HepG2 (cell line): ENCODE data around the gene PODN. TPM values are rescaled to one million over a fixed set of nuclear protein-coding genes. Genes with fewer than 3 reads are reported as not detected.

ENCODE experiments used
- ATAC-seq: fragments of 200-7000 bp; cut with Tn5 transposase; 3 replicates; pipeline ENCODE4 v1.9.1; 2020; ENCODE audit warnings: mild to moderate bottlenecking, moderate library complexity
- BruUV-seq: library from RNA; stranded (reverse); fragments of 400-500 nt; replicated peaks from 2 replicates; lab custom pipeline; 2021; lab: Mats Ljungman, UMichigan
- CTCF ChIA-PET: fragments of 300-600 bp; formaldehyde crosslinking; extraction: SDS; loops from one replicate; lab custom pipeline; 2021; ENCODE audit warnings: low total read pairs, inconsistent platforms, low intra/inter-chr PET ratio; lab: Yijun Ruan, JAX
- POLR2A ChIA-PET: fragments of 350-600 bp; sonication (Branson Sonifier 250); formaldehyde crosslinking; loops from one replicate; lab custom pipeline; 2020; ENCODE audit warnings: antibody characterized with exemption, inconsistent platforms; lab: Yijun Ruan, JAX
- DNase-seq: peaks from one replicate; pipeline ENCODE4 v3.0.0-alpha.2; 2015; ENCODE audit warnings: low spot score
- FAIRE-seq: peaks from 3 replicates; lab custom pipeline; 2011; peaks lifted over from hg19 to GRCh38; lab: Jason Lieb, UNC
- H2AFZ ChIP-seq: one replicate; pipeline ENCODE4 v1.6.1; 2011; ENCODE audit warnings: low read length, inconsistent platforms
- H3K27ac ChIP-seq: fragments of 300-600 bp; 3 replicates; pipeline ENCODE4 v1.8.0; 2011; ENCODE audit warnings: mixed run types, mild to moderate bottlenecking, mixed read lengths, low read length, inconsistent platforms; ENCODE audit not compliant: insufficient read depth; ENCODE audit errors: extremely low read length
- H3K27me3 ChIP-seq, 2 experiments: fragments of 200-600 bp in 1 of 2; 2 replicates in 1 of 2; 3 replicates in 1 of 2; pipeline versions ENCODE4 v1.6.0 to v1.8.0; 2011; ENCODE audit warnings: low read length in 2 of 2, mild to moderate bottlenecking in 2 of 2, moderate library complexity in 2 of 2, inconsistent platforms in 1 of 2; ENCODE audit not compliant: insufficient read depth in 2 of 2, control insufficient read depth in 1 of 2
- H3K36me3 ChIP-seq, 2 experiments: fragments of 200-600 bp in 1 of 2; replicated peaks in 1 of 2; 2 replicates in 1 of 2; 3 replicates in 1 of 2; pipeline versions ENCODE4 v1.5.1 to v1.8.0; 2011; ENCODE audit warnings: low read length in 2 of 2, inconsistent platforms in 1 of 2; ENCODE audit not compliant: insufficient read depth in 2 of 2, control insufficient read depth in 1 of 2
- H3K4me1 ChIP-seq: 2 replicates; pipeline ENCODE4 v1.5.1; 2012; ENCODE audit warnings: low read length, inconsistent platforms; ENCODE audit not compliant: insufficient read depth
- H3K4me2 ChIP-seq: 2 replicates; pipeline ENCODE4 v1.6.0; 2011; ENCODE audit warnings: low read depth, low read length, inconsistent platforms
- H3K4me3 ChIP-seq, 3 experiments: fragments of 200-600 bp in 1 of 3; sonication (generic), shearing (Covaris generic) in 1 of 3; replicated peaks in 1 of 3; 2 replicates each; pipeline ENCODE4 v1.5.1; 2011 to 2016; ENCODE audit warnings: low read length in 3 of 3, inconsistent platforms in 2 of 3, low read depth in 2 of 3, mild to moderate bottlenecking in 2 of 3, control low read depth in 1 of 3, mixed read lengths in 1 of 3; ENCODE audit not compliant: insufficient read depth in 1 of 3
- H3K79me2 ChIP-seq: one replicate; pipeline ENCODE4 v1.6.1; 2011; ENCODE audit warnings: low read length, inconsistent platforms; ENCODE audit not compliant: insufficient read depth
- H3K9ac ChIP-seq: 2 replicates; pipeline ENCODE4 v1.6.0; 2011; ENCODE audit warnings: mild to moderate bottlenecking, low read depth, low read length, inconsistent platforms; ENCODE audit not compliant: insufficient read depth
- H3K9me3 ChIP-seq: 2 replicates; pipeline ENCODE4 v1.5.1; 2012; ENCODE audit warnings: mild to moderate bottlenecking, low read length
- H4K20me1 ChIP-seq: 2 replicates; pipeline ENCODE4 v1.6.0; 2011; ENCODE audit warnings: inconsistent platforms, mild to moderate bottlenecking, low read length, moderate library complexity; ENCODE audit not compliant: insufficient read depth
- AGO1 ChIP-seq: fragments of 200-400 bp; formaldehyde crosslinking; IDR thresholded peaks from 2 replicates; pipeline ENCODE4 v1.6.1; 2017; ENCODE audit warnings: mild to moderate bottlenecking, low read depth, low read length, moderate library complexity; ENCODE audit not compliant: poor library complexity, severe bottlenecking
- GTF2F1 ChIP-seq: fragments of 150-350 bp; IDR thresholded peaks from 2 replicates; pipeline ENCODE4 v1.6.1; 2014; ENCODE audit warnings: low read length
- NFATC3 ChIP-seq: sonication (generic); formaldehyde crosslinking; IDR thresholded peaks from 2 replicates; pipeline ENCODE4 v1.5.1; 2020; ENCODE audit warnings: mild to moderate bottlenecking, missing genetic modification reagents
- POLR2AphosphoS2 ChIP-seq: IDR thresholded peaks from 2 replicates; pipeline ENCODE4 v1.6.1; 2011; ENCODE audit warnings: low read depth, low read length, improper control_type of control experiment
- PRMT3 ChIP-seq: sonication (generic); formaldehyde crosslinking; IDR thresholded peaks from 2 replicates; pipeline ENCODE4 v1.8.1; 2022; ENCODE audit warnings: low read depth, mild to moderate bottlenecking, moderate library complexity, missing genetic modification reagents, borderline replicate concordance
- RFX5 ChIP-seq: IDR thresholded peaks from 2 replicates; pipeline ENCODE4 v1.6.1; 2011; ENCODE audit warnings: low read depth, low read length, improper control_type of control experiment
- SRSF1 ChIP-seq: fragments of 200-400 bp; formaldehyde crosslinking; optimal IDR thresholded peaks from 2 replicates; pipeline ENCODE3; 2017; ENCODE audit warnings: mild to moderate bottlenecking, low read depth, low read length, moderate library complexity
- TBP ChIP-seq: sonication (generic); formaldehyde crosslinking; IDR thresholded peaks from 2 replicates; pipeline ENCODE4 v1.5.0; 2020; ENCODE audit warnings: missing genetic modification reagents
- ZFY ChIP-seq: sonication (generic); formaldehyde crosslinking; IDR thresholded peaks from 2 replicates; pipeline ENCODE4 v1.4.0; 2020; ENCODE audit warnings: missing genetic modification reagents
- ZFYVE20 ChIP-seq: sonication (generic); formaldehyde crosslinking; IDR thresholded peaks from 2 replicates; pipeline ENCODE4 v1.8.0; 2023; ENCODE audit warnings: low read depth, mild to moderate bottlenecking, moderate library complexity, missing genetic modification reagents, borderline replicate concordance
- ZNF263 ChIP-seq: sonication (generic); formaldehyde crosslinking; IDR thresholded peaks from 2 replicates; pipeline ENCODE4 v1.4.0; 2020; ENCODE audit warnings: missing genetic modification reagents
- ZNF503 ChIP-seq: sonication (generic); formaldehyde crosslinking; IDR thresholded peaks from 2 replicates; pipeline ENCODE4 v1.4.0; 2020; ENCODE audit warnings: missing genetic modification reagents
- ZNF644 ChIP-seq: IDR thresholded peaks from 2 replicates; pipeline ENCODE4 v1.6.1; 2016; ENCODE audit warnings: low read depth
- ZNF709 ChIP-seq: sonication (generic); formaldehyde crosslinking; IDR thresholded peaks from 2 replicates; pipeline ENCODE4 v1.5.0; 2020; ENCODE audit warnings: mild to moderate bottlenecking, missing genetic modification reagents
- ZNF816 ChIP-seq: sonication (generic); formaldehyde crosslinking; IDR thresholded peaks from 2 replicates; pipeline ENCODE4 v1.8.0; 2022; ENCODE audit warnings: missing genetic modification reagents, mild to moderate bottlenecking, borderline replicate concordance
- ZNF850 ChIP-seq: sonication (generic); formaldehyde crosslinking; conservative IDR thresholded peaks from 2 replicates; pipeline ENCODE4 v1.9.0; 2021; ENCODE audit warnings: mild to moderate bottlenecking, missing genetic modification reagents
- WGBS: methylation state at CpG from one replicate; pipeline ENCODE4 v1.1.6; 2017; ENCODE audit warnings: low lambda C conversion rate; 5-methylcytosine and 5-hydroxymethylcytosine counted together
- in situ Hi-C: cut with HindIII; loops from 2 replicates; pipeline ENCODE4 v1.10.0; 2017; ENCODE audit warnings: low pct_unique_long_range_greater_than_20kb; ENCODE audit not compliant: extremely low pct_ligation_motif_present
- intact Hi-C: fragments of 100-400 bp; cut with micrococcal nuclease; formaldehyde crosslinking; loops from one replicate; pipeline ENCODE4 v1.10.0; 2022; ENCODE audit not compliant: unreplicated experiment
- polyA plus RNA-seq, 8 experiments: library from polyadenylated mRNA; depleted of rRNA in 3 of 8; stranded (reverse) in 7 of 8; unstranded in 1 of 8; fragments of >200 nt; fragmentation: Illumina TruSeq in 4 of 8; extraction: Trizol in 4 of 8; gene quantifications; 2 replicates each; pipeline versions ENCODE4 v1.2.1 to v1.2.3, GENCODE V29; 2011 to 2016; ENCODE audit warnings: low read depth in 4 of 8, missing spikeins in 1 of 8, mixed read lengths in 1 of 8; ENCODE audit not compliant: insufficient read depth in 1 of 8
- total RNA-seq, 5 experiments: library from RNA; depleted of rRNA; stranded (reverse); fragments of >200 nt; fragmentation: Illumina TruSeq; extraction: Trizol; gene quantifications; 2 replicates each; pipeline ENCODE4 v1.2.3, GENCODE V29; 2016; ENCODE audit warnings: low read depth in 1 of 5
- TF ChIP-seq, protein P1 (sequence below): IDR thresholded peaks from 2 replicates; pipeline ENCODE4 v1.4.0; 2020; ENCODE audit warnings: mild to moderate bottlenecking, missing genetic modification reagents

PODN gene
- total and polyA plus RNA-seq, 2 of the 13 experiments (the other 11 are each of a cell fraction or from before 2014, with no cell fraction given) = 0.13 TPM; not detected in 1

DNA sequence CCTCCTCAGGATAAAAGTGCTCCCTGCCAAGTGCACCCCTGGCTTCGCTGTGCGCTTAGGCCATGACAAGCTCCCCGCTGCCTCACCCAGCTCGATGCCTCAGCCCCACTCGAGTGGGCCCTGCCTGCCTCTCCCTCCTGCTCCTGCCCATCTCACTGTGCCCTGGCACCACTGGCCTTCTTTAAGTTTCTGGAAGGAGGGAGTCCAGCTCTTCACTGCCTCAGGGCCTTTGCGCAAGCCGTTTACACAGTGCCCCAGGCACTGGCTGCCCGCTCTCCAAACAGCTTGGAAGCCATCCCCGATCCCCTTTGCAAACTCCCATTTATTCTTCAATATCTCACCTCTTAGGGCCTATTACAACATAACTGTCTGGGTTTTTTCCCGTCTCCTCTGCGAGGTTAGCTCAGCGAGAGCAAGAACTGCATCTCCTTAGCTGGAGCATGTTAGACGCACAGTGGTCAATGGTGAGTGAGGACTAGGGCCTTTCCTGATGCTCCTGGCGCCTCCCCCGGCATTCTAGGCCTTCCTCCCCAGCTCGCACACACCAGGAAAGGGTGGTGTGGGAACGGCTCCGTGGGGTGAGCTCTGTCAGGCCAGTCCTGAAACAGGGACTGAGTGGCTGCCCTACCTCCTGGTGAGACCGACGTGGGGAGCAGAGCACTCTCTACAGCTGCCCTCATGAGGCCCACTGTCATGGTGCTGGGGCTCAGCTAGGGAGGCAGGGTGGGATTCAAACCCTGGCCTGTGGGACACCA is 31.9 kb downstream of the PODN start (continued):
- TF ChIP-seq, protein P1, sequence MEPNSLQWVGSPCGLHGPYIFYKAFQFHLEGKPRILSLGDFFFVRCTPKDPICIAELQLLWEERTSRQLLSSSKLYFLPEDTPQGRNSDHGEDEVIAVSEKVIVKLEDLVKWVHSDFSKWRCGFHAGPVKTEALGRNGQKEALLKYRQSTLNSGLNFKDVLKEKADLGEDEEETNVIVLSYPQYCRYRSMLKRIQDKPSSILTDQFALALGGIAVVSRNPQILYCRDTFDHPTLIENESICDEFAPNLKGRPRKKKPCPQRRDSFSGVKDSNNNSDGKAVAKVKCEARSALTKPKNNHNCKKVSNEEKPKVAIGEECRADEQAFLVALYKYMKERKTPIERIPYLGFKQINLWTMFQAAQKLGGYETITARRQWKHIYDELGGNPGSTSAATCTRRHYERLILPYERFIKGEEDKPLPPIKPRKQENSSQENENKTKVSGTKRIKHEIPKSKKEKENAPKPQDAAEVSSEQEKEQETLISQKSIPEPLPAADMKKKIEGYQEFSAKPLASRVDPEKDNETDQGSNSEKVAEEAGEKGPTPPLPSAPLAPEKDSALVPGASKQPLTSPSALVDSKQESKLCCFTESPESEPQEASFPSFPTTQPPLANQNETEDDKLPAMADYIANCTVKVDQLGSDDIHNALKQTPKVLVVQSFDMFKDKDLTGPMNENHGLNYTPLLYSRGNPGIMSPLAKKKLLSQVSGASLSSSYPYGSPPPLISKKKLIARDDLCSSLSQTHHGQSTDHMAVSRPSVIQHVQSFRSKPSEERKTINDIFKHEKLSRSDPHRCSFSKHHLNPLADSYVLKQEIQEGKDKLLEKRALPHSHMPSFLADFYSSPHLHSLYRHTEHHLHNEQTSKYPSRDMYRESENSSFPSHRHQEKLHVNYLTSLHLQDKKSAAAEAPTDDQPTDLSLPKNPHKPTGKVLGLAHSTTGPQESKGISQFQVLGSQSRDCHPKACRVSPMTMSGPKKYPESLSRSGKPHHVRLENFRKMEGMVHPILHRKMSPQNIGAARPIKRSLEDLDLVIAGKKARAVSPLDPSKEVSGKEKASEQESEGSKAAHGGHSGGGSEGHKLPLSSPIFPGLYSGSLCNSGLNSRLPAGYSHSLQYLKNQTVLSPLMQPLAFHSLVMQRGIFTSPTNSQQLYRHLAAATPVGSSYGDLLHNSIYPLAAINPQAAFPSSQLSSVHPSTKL (CRISPR knock-in tag) = 0 out of 2 replicates have a peak, but pooled peaks have one; percentile 10
- TF ChIP-seq ZNF816 (CRISPR knock-in tag) = no peak
- TF ChIP-seq ZNF709 (CRISPR knock-in tag) = no peak
- no peak for TF ChIP-seq TBP
- no peak for TF ChIP-seq NFATC3 (CRISPR knock-in tag)
- TF ChIP-seq RFX5 = no peak
- 0 out of 2 replicates have a peak, but pooled peaks have one; percentile 38 for TF ChIP-seq ZNF850 (CRISPR knock-in tag)
- TF ChIP-seq POLR2AphosphoS2 = no peak

GRCh38 chr1:53094533-53094919 is 32.5 kb downstream of the PODN start:
- peaks cover 55% of the 10 kb centered on the region for H3K4me1 ChIP-seq
- no peak overlapping the region for H3K27ac ChIP-seq
- no peak overlapping the region for H2AFZ ChIP-seq
- DNase-seq (no peak), FAIRE-seq (no peak), ATAC-seq (peak; percentile 5; the same call in 2 of the 3 replicates)
- CTCF ChIA-PET = no interaction called here
- peak overlapping the region; percentile 28; the same call in 1 of the 2 replicates for H3K4me2 ChIP-seq
- POLR2A ChIA-PET = no interaction called here
- H3K27me3 ChIP-seq = peaks cover 9 to 18% of the 10 kb centered on the region in 2 experiments; a peak in 3 of 5 replicates
- peak overlapping the region in 1 of 3 experiments; percentile 17; a peak in 1 of 6 replicates for H3K4me3 ChIP-seq
- BruUV-seq = no TSS peak
- intact Hi-C loops = no loop called here
- WGBS = 37% methylated on average over 5 of the region's 13 CpGs
- H3K9me3 ChIP-seq = peaks cover 40% of the 10 kb centered on the region
- H4K20me1 ChIP-seq = no peaks in the 10 kb centered on the region
- no peaks in the 10 kb centered on the region for H3K79me2 ChIP-seq
- peak overlapping the region; percentile 30; the same call in 1 of the 2 replicates for H3K9ac ChIP-seq
- in situ Hi-C loops = no loop called here
- no peaks in the 10 kb centered on the region for H3K36me3 ChIP-seq
- TF ChIP-seq ZNF503 (CRISPR knock-in tag) (no peak), ZNF644 (no peak), ZFY (CRISPR knock-in tag) (0 out of 2 replicates have a peak, but pooled peaks have one; percentile 27), GTF2F1 (no peak), ZNF263 (CRISPR knock-in tag) (no peak), AGO1 (no peak), ZFYVE20 (CRISPR knock-in tag) (no peak), SRSF1 (no peak), PRMT3 (no peak)
